ENCODE data around the gene KCNN3.

Gene KCNN3

DNA sequence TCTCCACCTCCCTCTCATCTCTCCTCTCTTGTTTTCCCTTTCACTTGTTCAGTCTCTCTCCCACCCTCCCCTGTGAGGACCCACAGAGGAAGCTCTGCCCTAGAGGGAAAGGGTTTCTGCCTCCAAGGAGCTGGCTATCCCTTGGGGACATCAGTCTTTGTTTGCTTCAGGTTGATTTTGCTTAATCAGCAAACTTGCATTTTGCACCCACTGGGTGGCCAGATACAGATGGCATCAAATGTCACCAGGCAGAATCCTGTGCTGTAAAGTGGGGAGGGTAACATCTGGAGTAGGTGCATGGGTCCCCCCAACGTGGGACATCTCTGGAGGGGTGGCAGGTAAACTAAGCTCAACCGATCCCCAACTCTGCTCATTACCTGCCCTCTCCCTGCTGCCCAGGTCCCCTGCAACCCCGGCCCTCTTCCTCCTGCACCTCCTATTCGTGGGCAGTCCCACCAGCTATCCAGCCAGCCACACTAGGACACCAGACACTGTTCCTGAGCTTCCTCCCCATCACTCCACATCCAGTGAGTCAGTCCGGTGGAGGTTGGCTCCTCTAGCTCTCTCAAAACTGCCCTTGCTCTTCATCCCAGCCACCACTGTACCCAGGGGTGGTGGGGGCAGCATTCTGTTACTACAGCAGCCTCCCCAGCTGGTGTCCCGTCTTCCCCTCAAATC, 123.3 kb downstream of the KCNN3 start:
- no peak overlapping the region for H3K4me3 ChIP-seq (ENCODE audit: low read length in 2 of 2)
- no peak overlapping the region for H3K27ac ChIP-seq (ENCODE audit: low read length)
- no peaks in the 10 kb centered on the region for H3K27me3 ChIP-seq (ENCODE audit: control insufficient read depth in 1 of 2, insufficient read depth in 2 of 2, low read length in 2 of 2)
- H3K4me1 ChIP-seq (ENCODE audit: control insufficient read depth, insufficient read depth, low read length), result peaks cover 39% of the 10 kb centered on the region
- H3K9me3 ChIP-seq (ENCODE audit: control insufficient read depth in 2 of 2, low read length in 2 of 2), result no peaks in the 10 kb centered on the region
- H3K36me3 ChIP-seq (ENCODE audit: control insufficient read depth in 2 of 2, insufficient read depth in 2 of 2, low read length in 2 of 2), result no peaks in the 10 kb centered on the region
- no peak overlapping the region for H3K9ac ChIP-seq (ENCODE audit: low read length in 2 of 2)

- no peaks in the 10 kb centered on the region for H3K36me3 ChIP-seq (ENCODE audit: control insufficient read depth in 2 of 2, insufficient read depth in 2 of 2, low read length in 2 of 2)
- H3K27me3 ChIP-seq (ENCODE audit: control insufficient read depth in 1 of 2, insufficient read depth in 2 of 2, low read length in 2 of 2), result no peaks in the 10 kb centered on the region
- H3K4me3 ChIP-seq (ENCODE audit: low read length in 2 of 2), result no peak overlapping the region
- H3K9ac ChIP-seq (ENCODE audit: low read length in 2 of 2), result no peak overlapping the region
- peaks cover 37% of the 10 kb centered on the region for H3K4me1 ChIP-seq (ENCODE audit: control insufficient read depth, insufficient read depth, low read length)
- no peak overlapping the region for H3K27ac ChIP-seq (ENCODE audit: low read length)
- no peaks in the 10 kb centered on the region for H3K9me3 ChIP-seq (ENCODE audit: control insufficient read depth in 2 of 2, low read length in 2 of 2)
Observed at GRCh38 chr1:154745750-154746425, 124.2 kb downstream of the KCNN3 start.

GRCh38 chr1:154745286-154745731, 124.8 kb downstream of the KCNN3 start:
- H3K9me3 ChIP-seq (ENCODE audit: control insufficient read depth in 2 of 2, low read length in 2 of 2), result no peaks in the 10 kb centered on the region
- H3K27ac ChIP-seq (ENCODE audit: low read length), result no peak overlapping the region
- no peak overlapping the region for H3K9ac ChIP-seq (ENCODE audit: low read length in 2 of 2)
- peaks cover 37% of the 10 kb centered on the region for H3K4me1 ChIP-seq (ENCODE audit: control insufficient read depth, insufficient read depth, low read length)
- no peaks in the 10 kb centered on the region for H3K27me3 ChIP-seq (ENCODE audit: control insufficient read depth in 1 of 2, insufficient read depth in 2 of 2, low read length in 2 of 2)
- no peaks in the 10 kb centered on the region for H3K36me3 ChIP-seq (ENCODE audit: control insufficient read depth in 2 of 2, insufficient read depth in 2 of 2, low read length in 2 of 2)
- H3K4me3 ChIP-seq (ENCODE audit: low read length in 2 of 2), result no peak overlapping the region

DNA sequence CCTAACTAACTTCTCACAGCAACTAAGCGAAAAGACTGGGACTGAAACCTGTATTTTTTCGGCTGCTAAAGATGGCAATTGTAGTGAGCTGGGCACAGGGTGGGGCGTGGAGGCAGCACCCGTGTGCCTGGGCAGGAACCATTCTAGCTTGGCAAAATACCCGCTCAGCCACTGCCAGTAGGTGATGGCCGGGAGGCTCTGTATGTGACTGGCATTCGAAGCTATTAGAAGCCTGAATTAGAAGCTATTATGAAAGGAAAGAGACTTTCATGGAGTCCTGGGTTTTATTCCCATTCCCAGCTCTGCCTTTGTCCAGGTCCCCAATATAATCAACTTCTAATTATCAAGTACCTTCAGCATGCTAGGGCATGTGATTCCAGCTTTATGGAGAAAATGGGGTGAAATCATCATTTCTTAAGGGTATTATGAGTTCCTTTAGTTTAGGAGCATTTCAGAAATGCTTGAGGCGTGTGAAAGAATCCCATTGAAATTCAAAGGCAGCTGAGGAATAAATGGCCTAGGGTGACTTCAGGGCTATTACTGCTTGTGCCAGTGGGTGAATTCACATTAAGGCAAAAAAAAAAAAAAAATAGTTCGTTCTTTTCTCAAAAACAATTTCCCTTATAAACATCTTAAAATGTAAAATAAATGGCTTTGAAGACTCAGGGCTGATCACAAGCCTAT, 125.6 kb downstream of the KCNN3 start:
- H3K27ac ChIP-seq (ENCODE audit: low read length), result no peak overlapping the region
- H3K9ac ChIP-seq (ENCODE audit: low read length in 2 of 2), result no peak overlapping the region
- peaks cover 32% of the 10 kb centered on the region for H3K4me1 ChIP-seq (ENCODE audit: control insufficient read depth, insufficient read depth, low read length)
- no peaks in the 10 kb centered on the region for H3K9me3 ChIP-seq (ENCODE audit: control insufficient read depth in 2 of 2, low read length in 2 of 2)
- H3K4me3 ChIP-seq (ENCODE audit: low read length in 2 of 2), result no peak overlapping the region
- H3K27me3 ChIP-seq (ENCODE audit: control insufficient read depth in 1 of 2, insufficient read depth in 2 of 2, low read length in 2 of 2), result peaks cover 0 to 3% of the 10 kb centered on the region in 2 donors
- no peaks in the 10 kb centered on the region for H3K36me3 ChIP-seq (ENCODE audit: control insufficient read depth in 2 of 2, insufficient read depth in 2 of 2, low read length in 2 of 2)

GRCh38 chr1:154743526-154744036, 126.5 kb downstream of the KCNN3 start:
- no peak overlapping the region for H3K9ac ChIP-seq (ENCODE audit: low read length in 2 of 2)
- no peaks in the 10 kb centered on the region for H3K36me3 ChIP-seq (ENCODE audit: control insufficient read depth in 2 of 2, insufficient read depth in 2 of 2, low read length in 2 of 2)
- no peaks in the 10 kb centered on the region for H3K9me3 ChIP-seq (ENCODE audit: control insufficient read depth in 2 of 2, low read length in 2 of 2)
- H3K27ac ChIP-seq (ENCODE audit: low read length), result no peak overlapping the region
- peaks cover 0 to 3% of the 10 kb centered on the region in 2 donors for H3K27me3 ChIP-seq (ENCODE audit: control insufficient read depth in 1 of 2, insufficient read depth in 2 of 2, low read length in 2 of 2)
- peaks cover 24% of the 10 kb centered on the region for H3K4me1 ChIP-seq (ENCODE audit: control insufficient read depth, insufficient read depth, low read length)
- no peak overlapping the region for H3K4me3 ChIP-seq (ENCODE audit: low read length in 2 of 2)

DNA sequence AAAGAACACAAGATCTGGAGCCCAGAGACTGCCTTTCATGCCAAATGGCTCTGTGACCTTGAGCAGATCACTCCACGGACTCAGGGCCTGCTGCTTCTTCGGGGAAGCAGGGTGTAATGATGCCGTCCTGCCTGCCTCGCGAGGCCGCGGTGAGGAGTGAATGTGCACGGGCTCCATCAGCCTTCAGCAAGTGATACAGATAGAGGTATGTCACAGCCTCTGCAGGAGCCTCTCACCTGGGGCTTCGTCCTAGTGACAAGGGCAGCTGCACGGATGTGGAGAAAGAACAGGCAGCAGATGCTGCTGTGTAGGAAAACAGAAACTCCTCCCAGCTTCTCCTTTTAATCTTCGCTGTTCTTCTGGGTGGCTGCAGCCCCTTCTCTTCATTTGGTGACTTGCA, 127.5 kb downstream of the KCNN3 start:
- Histone ChIP-seq H3K27ac (ENCODE audit: low read length) (no peak overlapping the region), H3K4me3 (ENCODE audit: low read length in 2 of 2) (no peak overlapping the region), H3K9me3 (ENCODE audit: control insufficient read depth in 2 of 2, low read length in 2 of 2) (no peaks in the 10 kb centered on the region), H3K9ac (ENCODE audit: low read length in 2 of 2) (no peak overlapping the region), H3K27me3 (ENCODE audit: control insufficient read depth in 1 of 2, insufficient read depth in 2 of 2, low read length in 2 of 2) (peaks cover 0 to 3% of the 10 kb centered on the region in 2 donors), H3K36me3 (ENCODE audit: control insufficient read depth in 2 of 2, insufficient read depth in 2 of 2, low read length in 2 of 2) (no peaks in the 10 kb centered on the region), H3K4me1 (ENCODE audit: control insufficient read depth, insufficient read depth, low read length) (peaks cover 21% of the 10 kb centered on the region)

GRCh38 chr1:154741741-154742495, 128.2 kb downstream of the KCNN3 start:
- no peak overlapping the region for H3K4me3 ChIP-seq (ENCODE audit: low read length in 2 of 2)

DNA sequence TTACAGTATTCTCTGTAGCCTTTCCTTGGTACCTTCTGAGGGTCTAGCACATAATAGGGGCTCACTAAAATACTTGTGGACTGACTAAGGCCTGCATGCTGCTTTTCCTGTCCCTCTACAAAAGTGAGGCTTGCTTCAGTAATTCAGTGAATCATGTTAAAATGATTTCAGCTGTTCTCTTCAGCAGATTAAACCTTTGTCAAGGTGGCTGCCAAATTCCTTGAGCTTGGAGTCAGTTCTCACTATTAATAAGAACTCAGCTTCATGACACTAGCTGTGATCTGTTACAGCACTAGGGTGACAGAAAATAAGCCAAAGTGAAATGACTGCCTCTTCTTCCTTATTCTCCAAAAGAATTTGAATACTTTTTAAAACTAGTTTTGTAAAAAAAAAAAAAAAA, 128.8 kb downstream of the KCNN3 start:
- no peak overlapping the region for H3K4me3 ChIP-seq (ENCODE audit: low read length in 2 of 2)
- no peaks in the 10 kb centered on the region for H3K36me3 ChIP-seq (ENCODE audit: control insufficient read depth in 2 of 2, insufficient read depth in 2 of 2, low read length in 2 of 2)
- H3K27ac ChIP-seq (ENCODE audit: low read length), result no peak overlapping the region
- H3K9ac ChIP-seq (ENCODE audit: low read length in 2 of 2), result no peak overlapping the region
- peaks cover 0 to 3% of the 10 kb centered on the region in 2 donors for H3K27me3 ChIP-seq (ENCODE audit: control insufficient read depth in 1 of 2, insufficient read depth in 2 of 2, low read length in 2 of 2)
- H3K4me1 ChIP-seq (ENCODE audit: control insufficient read depth, insufficient read depth, low read length), result peaks cover 12% of the 10 kb centered on the region
- H3K9me3 ChIP-seq (ENCODE audit: control insufficient read depth in 2 of 2, low read length in 2 of 2), result no peaks in the 10 kb centered on the region

More at GRCh38 chr1:154741741-154742495, 128.2 kb downstream of the KCNN3 start:
- Histone ChIP-seq H3K27ac (ENCODE audit: low read length) (no peak overlapping the region), H3K9me3 (ENCODE audit: control insufficient read depth in 2 of 2, low read length in 2 of 2) (no peaks in the 10 kb centered on the region), H3K9ac (ENCODE audit: low read length in 2 of 2) (no peak overlapping the region), H3K27me3 (ENCODE audit: control insufficient read depth in 1 of 2, insufficient read depth in 2 of 2, low read length in 2 of 2) (peaks cover 0 to 3% of the 10 kb centered on the region in 2 donors), H3K36me3 (ENCODE audit: control insufficient read depth in 2 of 2, insufficient read depth in 2 of 2, low read length in 2 of 2) (no peaks in the 10 kb centered on the region), H3K4me1 (ENCODE audit: control insufficient read depth, insufficient read depth, low read length) (peaks cover 16% of the 10 kb centered on the region)

GRCh38 chr1:154739654-154740053, 130.4 kb downstream of the KCNN3 start:
- H3K4me3 ChIP-seq (ENCODE audit: low read length in 2 of 2), result no peak overlapping the region
- no peaks in the 10 kb centered on the region for H3K36me3 ChIP-seq (ENCODE audit: control insufficient read depth in 2 of 2, insufficient read depth in 2 of 2, low read length in 2 of 2)
- peaks cover 0 to 6% of the 10 kb centered on the region in 2 donors for H3K27me3 ChIP-seq (ENCODE audit: control insufficient read depth in 1 of 2, insufficient read depth in 2 of 2, low read length in 2 of 2)
- peaks cover 10% of the 10 kb centered on the region for H3K4me1 ChIP-seq (ENCODE audit: control insufficient read depth, insufficient read depth, low read length)
- H3K9ac ChIP-seq (ENCODE audit: low read length in 2 of 2), result no peak overlapping the region
- H3K9me3 ChIP-seq (ENCODE audit: control insufficient read depth in 2 of 2, low read length in 2 of 2), result no peaks in the 10 kb centered on the region
- no peak overlapping the region for H3K27ac ChIP-seq (ENCODE audit: low read length)

- no peaks in the 10 kb centered on the region for H3K9me3 ChIP-seq (ENCODE audit: control insufficient read depth in 2 of 2, low read length in 2 of 2)
- no peak overlapping the region for H3K27ac ChIP-seq (ENCODE audit: low read length)
- H3K4me1 ChIP-seq (ENCODE audit: control insufficient read depth, insufficient read depth, low read length), result peaks cover 9% of the 10 kb centered on the region
- H3K36me3 ChIP-seq (ENCODE audit: control insufficient read depth in 2 of 2, insufficient read depth in 2 of 2, low read length in 2 of 2), result no peaks in the 10 kb centered on the region
- H3K27me3 ChIP-seq (ENCODE audit: control insufficient read depth in 1 of 2, insufficient read depth in 2 of 2, low read length in 2 of 2), result peaks cover 0 to 9% of the 10 kb centered on the region in 2 donors
- H3K4me3 ChIP-seq (ENCODE audit: low read length in 2 of 2), result no peak overlapping the region
- H3K9ac ChIP-seq (ENCODE audit: low read length in 2 of 2), result no peak overlapping the region
Observed at GRCh38 chr1:154736841-154737240, 133.2 kb downstream of the KCNN3 start.

Measured in stomach smooth muscle (tissue), 2 donors.